ENCODE results near the gene ULK4. TPM values are rescaled to one million over a fixed set of nuclear protein-coding genes. Genes with fewer than 3 reads are reported as not detected.

Gene ULK4
- total and polyA plus RNA-seq, 2 of the 4 experiments (the other 2 are of a cell fraction) = 2.7 to 5.0 TPM

GRCh38 chr3:41602121-41602520, 359.8 kb downstream of the ULK4 start:
- ATAC-seq (ENCODE audit: low read depth) (no peak), DNase-seq (no peak)
- H4K20me1 ChIP-seq (ENCODE audit: insufficient read depth, low read length) = no peaks in the 10 kb centered on the region
- no peak overlapping the region for H3K4ac ChIP-seq (ENCODE audit: low read depth, low read length)
- H2BK5ac ChIP-seq (ENCODE audit: low read depth, low read length, poor library complexity, severe bottlenecking) = no peak overlapping the region
- H4K91ac ChIP-seq (ENCODE audit: insufficient read depth, low read depth, low read length) = no peak overlapping the region
- no peak overlapping the region for H3K14ac ChIP-seq (replicated peaks; ENCODE audit: low read depth, low read length)
- no peak overlapping the region for H4K5ac ChIP-seq (ENCODE audit: low read depth, low read length)
- H3K4me1 ChIP-seq (ENCODE audit: control insufficient read depth, insufficient read depth, low read length) = no peaks in the 10 kb centered on the region
- H3K4me2 ChIP-seq (ENCODE audit: low read depth, low read length) = no peak overlapping the region
- intact Hi-C loops (cut with micrococcal nuclease) (no loop called here), in situ Hi-C loops (cut with MboI; ENCODE audit: low sequenced_read_pairs) (no loop called here), dilution Hi-C loops (cut with HindIII; ENCODE audit: low sequenced_read_pairs, unreplicated experiment) (no loop called here)
- no peaks in the 10 kb centered on the region for H3K9me1 ChIP-seq (ENCODE audit: insufficient read depth, low read length)
- no peak overlapping the region for H2BK15ac ChIP-seq (ENCODE audit: low read depth, low read length)
- H2AK5ac ChIP-seq (ENCODE audit: low read depth, low read length) = no peak overlapping the region
- CTCF ChIA-PET = interaction anchor here (0.7 kb wide), 1 partner anchor 18 kb away, joined by 3 read pairs; no protein-coding TSS in a partner anchor
- no peak overlapping the region for H3K18ac ChIP-seq (ENCODE audit: low read depth, low read length)
- no peak overlapping the region for H3K9ac ChIP-seq (ENCODE audit: low read depth, low read length)
- no peak for TF ChIP-seq RFX5 (IDR thresholded peaks at IDR 0.05; ENCODE audit: low read depth, low read length)
- no peak for TF ChIP-seq SMC3 (IDR thresholded peaks at IDR 0.05; ENCODE audit: low read depth, low read length)
- TF ChIP-seq RCOR1 (IDR thresholded peaks at IDR 0.05; ENCODE audit: insufficient replicate concordance, low read length) = no peak
- BruUV-seq (replicated peaks) = no TSS peak
- H3K56ac ChIP-seq (ENCODE audit: extremely low read depth, insufficient read depth, low read length) = no peak overlapping the region
- no peak overlapping the region for H2AK9ac ChIP-seq (replicated peaks; ENCODE audit: low read depth, low read length, poor library complexity)
- H2BK120ac ChIP-seq (ENCODE audit: low read depth, low read length) = no peak overlapping the region
- H3K36me3 ChIP-seq (ENCODE audit: control insufficient read depth, insufficient read depth, low read length) = no peaks in the 10 kb centered on the region
- H3K27ac ChIP-seq (ENCODE audit: insufficient read depth, low read length) = no peak overlapping the region
- H3K9me3 ChIP-seq (ENCODE audit: control insufficient read depth, insufficient read depth, low read length) = no peaks in the 10 kb centered on the region
- no peak overlapping the region for H3K23ac ChIP-seq (ENCODE audit: low read depth, low read length)
- no peak overlapping the region for H4K8ac ChIP-seq (ENCODE audit: low read depth in 2 of 2, low read length in 2 of 2)
- no peak overlapping the region for H3K4me3 ChIP-seq (ENCODE audit: insufficient read depth, low read depth, low read length)
- H2BK20ac ChIP-seq (ENCODE audit: low read depth, low read length) = no peak overlapping the region
- no peaks in the 10 kb centered on the region for H3K27me3 ChIP-seq (ENCODE audit: control insufficient read depth, insufficient read depth, low read length)
- no peak overlapping the region for H2AFZ ChIP-seq (replicated peaks; ENCODE audit: low read length, poor library complexity)
- H3K79me1 ChIP-seq (ENCODE audit: low read depth in 1 of 2, low read length in 2 of 2) = no peaks in the 10 kb centered on the region
- POLR2A ChIA-PET (ENCODE audit: unreplicated experiment) = no interaction called here
